ENCODE measurements around the gene HNRNPL. TPM values are rescaled to one million over a fixed set of nuclear protein-coding genes. Genes with fewer than 3 reads are reported as not detected.
"Not testable (repeated sequence)": the region's sequence is repeated elsewhere in the genome, so short reads cannot be mapped to it uniquely, and the experiment has no call there.

The HNRNPL gene
- total RNA-seq, 1 experiment from 2014 or later: 225 TPM

GRCh38 chr19:38795549-38795948, 54.2 kb downstream of the HNRNPL start:
- in situ Hi-C loops (cut with HindIII; ENCODE audit: low pct_unique_long_range_greater_than_20kb, low sequenced_read_pairs): no loop called here
- DNase-seq (ENCODE audit: low read depth, low spot score): no peak

GRCh38 chr19:38793671-38794070, 56.1 kb downstream of the HNRNPL start:
- in situ Hi-C loops (cut with HindIII; ENCODE audit: low pct_unique_long_range_greater_than_20kb, low sequenced_read_pairs): no loop called here
- DNase-seq (ENCODE audit: low read depth, low spot score): no peak

GRCh38 chr19:38793177-38793576, 56.6 kb downstream of the HNRNPL start:
- no peak for DNase-seq (ENCODE audit: low read depth, low spot score)
- in situ Hi-C loops (cut with HindIII; ENCODE audit: low pct_unique_long_range_greater_than_20kb, low sequenced_read_pairs): no loop called here

GRCh38 chr19:38792250-38793111, 57.3 kb downstream of the HNRNPL start:
- DNase-seq (ENCODE audit: low read depth, low spot score): no peak
- in situ Hi-C loops (cut with HindIII; ENCODE audit: low pct_unique_long_range_greater_than_20kb, low sequenced_read_pairs): no loop called here

- in situ Hi-C loops (cut with HindIII; ENCODE audit: low pct_unique_long_range_greater_than_20kb, low sequenced_read_pairs); DNase-seq (ENCODE audit: low read depth, low spot score): not testable (repeated sequence)
These were observed 58.2 kb downstream of the HNRNPL start for GRCh38 chr19:38791451-38792064.

- DNase-seq (ENCODE audit: low read depth, low spot score); in situ Hi-C loops (cut with HindIII; ENCODE audit: low pct_unique_long_range_greater_than_20kb, low sequenced_read_pairs): not testable (repeated sequence)
These were observed 59.0 kb downstream of the HNRNPL start for GRCh38 chr19:38790507-38791403.

- in situ Hi-C loops (cut with HindIII; ENCODE audit: low pct_unique_long_range_greater_than_20kb, low sequenced_read_pairs): no loop called here
These were observed 61.1 kb downstream of the HNRNPL start, which contains the start of gene LGALS7B for GRCh38 chr19:38788478-38789243. Gene LGALS7B (plus strand): TSS chr19:38789200. CDS start chr19:38789227, 27 bp downstream.

GRCh38 chr19:38786572-38787265, 63.1 kb downstream of the HNRNPL start:
- DNase-seq (ENCODE audit: low read depth, low spot score): no peak
- in situ Hi-C loops (cut with HindIII; ENCODE audit: low pct_unique_long_range_greater_than_20kb, low sequenced_read_pairs): no loop called here

More at GRCh38 chr19:38788478-38789243, 61.1 kb downstream of the HNRNPL start, which contains the start of gene LGALS7B:
- DNase-seq (ENCODE audit: low read depth, low spot score): no peak

Small RNA genes within 50 kb of the gene (small RNA-seq; reads per million reads assigned to genes)
- gene RNU6-140P: 0 to 0.10 reads per million in 2 experiments

Other genes starting within 250 kb of the HNRNPL start
- 0.29 TPM in 1 of 2 replicates, not detected in the other for gene MAP4K1, start 232.0 kb downstream of the HNRNPL start, total RNA-seq (2014; rRNA removed; shearing (Covaris generic))
- 257 and 294 TPM in 2 replicates for gene EIF3K, start 230.8 kb downstream of the HNRNPL start, total RNA-seq (2014; rRNA removed; shearing (Covaris generic))
- 69.8 and 108 TPM in 2 replicates for gene ACTN4, start 202.3 kb downstream of the HNRNPL start, total RNA-seq (2014; rRNA removed; shearing (Covaris generic))
- not detected in 2 replicates for gene CAPN12, start 105.5 kb downstream of the HNRNPL start, total RNA-seq (2014; rRNA removed; shearing (Covaris generic))
- not detected in 2 replicates for gene LGALS7, start 76.5 kb downstream of the HNRNPL start, total RNA-seq (2014; rRNA removed; shearing (Covaris generic))
- not detected in 2 replicates for gene LGALS7B, start 60.8 kb downstream of the HNRNPL start, total RNA-seq (2014; rRNA removed; shearing (Covaris generic))
- not detected in 2 replicates for gene LGALS4, start 37.0 kb downstream of the HNRNPL start, total RNA-seq (2014; rRNA removed; shearing (Covaris generic))
- 36.2 and 46.3 TPM in 2 replicates for gene ECH1, start 18.2 kb downstream of the HNRNPL start, total RNA-seq (2014; rRNA removed; shearing (Covaris generic))
- gene RINL, start 28.3 kb upstream of the HNRNPL start, total RNA-seq (2014; rRNA removed; shearing (Covaris generic)): 0.87 and 1.2 TPM in 2 replicates
- gene SIRT2, start 49.6 kb upstream of the HNRNPL start, total RNA-seq (2014; rRNA removed; shearing (Covaris generic)): 37.9 and 39.5 TPM in 2 replicates
- 16.8 and 17.9 TPM in 2 replicates for gene NFKBIB, start 50.0 kb upstream of the HNRNPL start, total RNA-seq (2014; rRNA removed; shearing (Covaris generic))
- gene CCER2, start 62.2 kb upstream of the HNRNPL start, total RNA-seq (2014; rRNA removed; shearing (Covaris generic)): not detected in 2 replicates
- 19.0 and 22.7 TPM in 2 replicates for gene SARS2, start 80.8 kb upstream of the HNRNPL start, total RNA-seq (2014; rRNA removed; shearing (Covaris generic))
- 73.1 and 83.7 TPM in 2 replicates for gene MRPS12, start 81.0 kb upstream of the HNRNPL start, total RNA-seq (2014; rRNA removed; shearing (Covaris generic))
- 29.0 and 30.3 TPM in 2 replicates for gene FBXO17, start 125.8 kb upstream of the HNRNPL start, total RNA-seq (2014; rRNA removed; shearing (Covaris generic))
- gene FBXO27, start 182.6 kb upstream of the HNRNPL start, total RNA-seq (2014; rRNA removed; shearing (Covaris generic)): 0.32 and 1.0 TPM in 2 replicates
- 0.05 TPM in 1 of 2 replicates, not detected in the other for gene ACP7, start 234.4 kb upstream of the HNRNPL start, total RNA-seq (2014; rRNA removed; shearing (Covaris generic))

Data from SK-MEL-5 (cell line).